22Rv1 (cell line): ENCODE measurements around the gene IL17RA.

ENCODE experiments used
- ZFX ChIP-seq: fragments of 450-650 bp; IDR thresholded peaks from 2 replicates; pipeline ENCODE4 v1.6.1; 2017; ENCODE audit warnings: antibody characterized with exemption, borderline replicate concordance
- TF ChIP-seq, protein P1 (sequence below): fragments of 450-650 bp; IDR thresholded peaks from 2 replicates; pipeline ENCODE4 v1.5.1; 2017; ENCODE audit warnings: mild to moderate bottlenecking

DNA sequence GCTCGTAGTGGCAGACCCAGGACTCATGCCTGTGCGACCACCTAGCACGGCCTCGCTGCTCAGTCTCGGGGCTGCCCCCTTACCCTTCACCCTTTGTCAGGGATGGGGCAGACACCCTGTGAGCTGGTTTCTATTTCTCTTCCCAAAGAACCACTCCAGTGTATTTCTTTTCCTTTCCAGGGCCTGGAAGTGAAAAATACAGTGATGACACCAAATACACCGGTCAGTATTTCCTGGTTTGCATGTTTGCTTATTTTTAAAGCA, 22.7 kb downstream of the IL17RA start:
- TF ChIP-seq, protein P1, sequence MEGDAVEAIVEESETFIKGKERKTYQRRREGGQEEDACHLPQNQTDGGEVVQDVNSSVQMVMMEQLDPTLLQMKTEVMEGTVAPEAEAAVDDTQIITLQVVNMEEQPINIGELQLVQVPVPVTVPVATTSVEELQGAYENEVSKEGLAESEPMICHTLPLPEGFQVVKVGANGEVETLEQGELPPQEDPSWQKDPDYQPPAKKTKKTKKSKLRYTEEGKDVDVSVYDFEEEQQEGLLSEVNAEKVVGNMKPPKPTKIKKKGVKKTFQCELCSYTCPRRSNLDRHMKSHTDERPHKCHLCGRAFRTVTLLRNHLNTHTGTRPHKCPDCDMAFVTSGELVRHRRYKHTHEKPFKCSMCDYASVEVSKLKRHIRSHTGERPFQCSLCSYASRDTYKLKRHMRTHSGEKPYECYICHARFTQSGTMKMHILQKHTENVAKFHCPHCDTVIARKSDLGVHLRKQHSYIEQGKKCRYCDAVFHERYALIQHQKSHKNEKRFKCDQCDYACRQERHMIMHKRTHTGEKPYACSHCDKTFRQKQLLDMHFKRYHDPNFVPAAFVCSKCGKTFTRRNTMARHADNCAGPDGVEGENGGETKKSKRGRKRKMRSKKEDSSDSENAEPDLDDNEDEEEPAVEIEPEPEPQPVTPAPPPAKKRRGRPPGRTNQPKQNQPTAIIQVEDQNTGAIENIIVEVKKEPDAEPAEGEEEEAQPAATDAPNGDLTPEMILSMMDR = no peak
- no peak for TF ChIP-seq ZFX
